Neural progenitor cell (in vitro differentiated cells): ENCODE results near the gene WDR5. TPM values are rescaled to one million over a fixed set of nuclear protein-coding genes. Genes with fewer than 3 reads are reported as not detected.

Experiments used
- DNase-seq: peaks from one replicate; pipeline ENCODE4 v3.0.0-alpha.2; 2016; ENCODE audit warnings: low spot score
- H2AFZ ChIP-seq: fragments of 200-600 bp; sonication (generic); replicated peaks from 2 replicates; pipeline ENCODE4 v1.6.1; 2016; ENCODE audit warnings: antibody characterized with exemption
- H3F3A ChIP-seq: fragments of 200-600 bp; sonication (generic); 2 replicates; pipeline ENCODE4 v1.6.1; 2016; ENCODE audit warnings: antibody characterized with exemption, low read depth
- H3K27ac ChIP-seq: fragments of 200-600 bp; sonication (generic); 2 replicates; pipeline ENCODE4 v1.5.1; 2016; ENCODE audit warnings: mild to moderate bottlenecking
- H3K27me3 ChIP-seq: fragments of 200-600 bp; sonication (generic); 2 replicates; pipeline ENCODE4 v1.6.1; 2016; ENCODE audit warnings: mild to moderate bottlenecking, moderate library complexity
- H3K36me3 ChIP-seq: fragments of 200-600 bp; sonication (generic); 2 replicates; pipeline ENCODE4 v1.5.1; 2016
- H3K4me1 ChIP-seq: fragments of 200-600 bp; sonication (generic); 2 replicates; pipeline ENCODE4 v1.6.1; 2016; ENCODE audit warnings: mixed run types
- H3K4me2 ChIP-seq: fragments of 200-600 bp; sonication (generic); 2 replicates; pipeline ENCODE4 v1.6.1; 2016
- H3K4me3 ChIP-seq: fragments of 200-600 bp; sonication (generic); 2 replicates; pipeline ENCODE4 v1.5.1; 2016
- H3K79me2 ChIP-seq: fragments of 200-600 bp; sonication (generic); 2 replicates; pipeline ENCODE4 v1.6.1; 2016; ENCODE audit warnings: low read depth
- H3K9ac ChIP-seq: fragments of 200-600 bp; sonication (generic); 2 replicates; pipeline ENCODE4 v1.6.1; 2016
- H3K9me3 ChIP-seq: fragments of 200-600 bp; sonication (generic); 2 replicates; pipeline ENCODE4 v1.5.1; 2016; ENCODE audit warnings: low read depth
- H4K20me1 ChIP-seq: fragments of 200-600 bp; sonication (generic); 2 replicates; pipeline ENCODE4 v1.6.1; 2016; ENCODE audit warnings: low read depth
- H3K27ac Mint-ChIP-seq: 3 replicates; pipeline ENCODE4 v1.8.0; 2021; ENCODE audit warnings: mixed read lengths
- H3K27me3 Mint-ChIP-seq: 2 replicates; pipeline ENCODE4 v1.8.0; 2022; ENCODE audit warnings: low read depth, mild to moderate bottlenecking, inconsistent platforms, moderate library complexity, mixed read lengths; ENCODE audit not compliant: insufficient read depth
- H3K36me3 Mint-ChIP-seq: 3 replicates; pipeline ENCODE4 v1.8.0; 2021; ENCODE audit warnings: mixed read lengths
- H3K4me1 Mint-ChIP-seq: 3 replicates; pipeline ENCODE4 v1.8.0; 2021; ENCODE audit warnings: mixed read lengths
- H3K4me3 Mint-ChIP-seq: 3 replicates; pipeline ENCODE4 v1.8.0; 2021; ENCODE audit warnings: mild to moderate bottlenecking, moderate library complexity, mixed read lengths
- H3K9me3 Mint-ChIP-seq: 3 replicates; pipeline ENCODE4 v1.8.0; 2020; ENCODE audit warnings: mixed read lengths
- CTCF ChIP-seq: fragments of 200-600 bp; sonication (generic); IDR thresholded peaks from 2 replicates; pipeline ENCODE4 v1.5.1; 2017; ENCODE audit warnings: antibody characterized with exemption, mild to moderate bottlenecking
- EZH2 ChIP-seq: fragments of 200-600 bp; sonication (generic); IDR thresholded peaks from 2 replicates; pipeline ENCODE4 v1.6.1; 2017; ENCODE audit warnings: antibody characterized with exemption, mild to moderate bottlenecking, moderate library complexity
- EZH2phosphoT487 ChIP-seq: fragments of 200-600 bp; sonication (generic); IDR thresholded peaks from 2 replicates; pipeline ENCODE4 v1.6.1; 2017; ENCODE audit warnings: antibody characterized with exemption
- total RNA-seq: library from RNA; depleted of rRNA; stranded (reverse); fragments of >200 nt; gene quantifications from 2 replicates; pipeline ENCODE4 v1.2.3, GENCODE V29; 2015; ENCODE audit warnings: low replicate concordance

Gene WDR5
- total RNA-seq, 1 donor from 2014 or later: 26.7 TPM

- Mint-ChIP-seq H3K4me1 (no peaks in the 10 kb centered on the region), H3K36me3 (peaks cover 19% of the 10 kb centered on the region), H3K27ac (peak overlapping the region; percentile 42), H3K27me3 (peaks cover 3% of the 10 kb centered on the region), H3K9me3 (no peaks in the 10 kb centered on the region), H3K4me3 (no peak overlapping the region)
- peak overlapping the region; percentile 13 for H3K27ac ChIP-seq
- no peaks in the 10 kb centered on the region for H3K4me1 ChIP-seq
- H3K36me3 ChIP-seq: no peaks in the 10 kb centered on the region
- H3K9me3 ChIP-seq: no peaks in the 10 kb centered on the region
- no peak for DNase-seq
- no peak overlapping the region for H3K4me3 ChIP-seq
- H3F3A ChIP-seq: peaks cover 17% of the 10 kb centered on the region
- TF ChIP-seq CTCF (no peak), EZH2 (no peak), EZH2phosphoT487 (no peak)
- H3K4me2 ChIP-seq: no peak overlapping the region
- peaks cover 10% of the 10 kb centered on the region for H3K27me3 ChIP-seq
- H3K79me2 ChIP-seq: no peaks in the 10 kb centered on the region
- H4K20me1 ChIP-seq: no peaks in the 10 kb centered on the region
- no peak overlapping the region for H2AFZ ChIP-seq
- H3K9ac ChIP-seq: no peak overlapping the region
Observed at GRCh38 chr9:134158242-134158641, 22.4 kb downstream of the WDR5 start.

- no peaks in the 10 kb centered on the region for H3K9me3 Mint-ChIP-seq
- no peak overlapping the region for H3K9ac ChIP-seq
- H3K36me3 Mint-ChIP-seq: peaks cover 19% of the 10 kb centered on the region
- no peaks in the 10 kb centered on the region for H3K9me3 ChIP-seq
- H3K27me3 Mint-ChIP-seq: peaks cover 3% of the 10 kb centered on the region
- peak overlapping the region; percentile 13 for H3K27ac ChIP-seq
- H2AFZ ChIP-seq: no peak overlapping the region
- H4K20me1 ChIP-seq: no peaks in the 10 kb centered on the region
- H3K36me3 ChIP-seq: no peaks in the 10 kb centered on the region
- no peaks in the 10 kb centered on the region for H3K4me1 ChIP-seq
- H3K27ac Mint-ChIP-seq: no peak overlapping the region
- TF ChIP-seq CTCF (no peak), EZH2 (no peak), EZH2phosphoT487 (no peak)
- no peak overlapping the region for H3K4me3 ChIP-seq
- H3K4me2 ChIP-seq: no peak overlapping the region
- peaks cover 14% of the 10 kb centered on the region for H3K27me3 ChIP-seq
- H3K4me1 Mint-ChIP-seq: no peaks in the 10 kb centered on the region
- H3F3A ChIP-seq: peaks cover 17% of the 10 kb centered on the region
- H3K79me2 ChIP-seq: no peaks in the 10 kb centered on the region
- no peak overlapping the region for H3K4me3 Mint-ChIP-seq
- no peak for DNase-seq
Observed at GRCh38 chr9:134158753-134159392, 23.0 kb downstream of the WDR5 start.

- no peak overlapping the region for H3K9ac ChIP-seq
- no peaks in the 10 kb centered on the region for H3K9me3 Mint-ChIP-seq
- no peak overlapping the region for H3K27ac Mint-ChIP-seq
- peaks cover 19% of the 10 kb centered on the region for H3K36me3 Mint-ChIP-seq
- H4K20me1 ChIP-seq: no peaks in the 10 kb centered on the region
- no peaks in the 10 kb centered on the region for H3K4me1 Mint-ChIP-seq
- H3K9me3 ChIP-seq: no peaks in the 10 kb centered on the region
- DNase-seq: no peak
- no peaks in the 10 kb centered on the region for H3K4me1 ChIP-seq
- peaks cover 3% of the 10 kb centered on the region for H3K27me3 Mint-ChIP-seq
- H3K27ac ChIP-seq: no peak overlapping the region
- H3K27me3 ChIP-seq: peaks cover 16% of the 10 kb centered on the region
- TF ChIP-seq CTCF (no peak), EZH2phosphoT487 (no peak), EZH2 (no peak)
- no peak overlapping the region for H3K4me2 ChIP-seq
- no peak overlapping the region for H3K4me3 ChIP-seq
- no peaks in the 10 kb centered on the region for H3K79me2 ChIP-seq
- H2AFZ ChIP-seq: no peak overlapping the region
- peaks cover 17% of the 10 kb centered on the region for H3F3A ChIP-seq
- no peak overlapping the region for H3K4me3 Mint-ChIP-seq
- H3K36me3 ChIP-seq: no peaks in the 10 kb centered on the region
Observed at GRCh38 chr9:134159566-134160245, 23.8 kb downstream of the WDR5 start.
